K562 (cell line): Measurements from ENCODE around the gene KLHL29. TPM values are rescaled to one million over a fixed set of nuclear protein-coding genes. Genes with fewer than 3 reads are reported as not detected.

ENCODE experiments used
- EP300 ChIP-seq: IDR thresholded peaks from 2 replicates; pipeline ENCODE4 v1.6.1; 2012; ENCODE audit warnings: low read length, improper control_type of control experiment
- HNRNPK ChIP-seq: fragments of 200-400 bp; formaldehyde crosslinking; IDR thresholded peaks from one replicate; pipeline ENCODE4 v1.6.1; 2018; ENCODE audit warnings: mild to moderate bottlenecking, low read depth, low read length; ENCODE audit not compliant: poor library complexity, severe bottlenecking
- NEUROD1 ChIP-seq: fragments of 150-350 bp; IDR thresholded peaks from 2 replicates; pipeline ENCODE4 v1.6.1; 2014; ENCODE audit warnings: borderline replicate concordance, low read length, low read depth; ENCODE audit not compliant: partially characterized antibody
- ZBTB12 ChIP-seq: fragments of 250-450 bp; sonication (Bioruptor Pico); IDR thresholded peaks from 2 replicates; pipeline ENCODE4 v1.4.0; 2020
- ZNF280A ChIP-seq: fragments of 450-650 bp; IDR thresholded peaks from 2 replicates; pipeline ENCODE4 v1.6.1; 2018; ENCODE audit warnings: mild to moderate bottlenecking, low read depth; ENCODE audit not compliant: partially characterized antibody
- ZNF398 ChIP-seq: fragments of 250-450 bp; sonication (Bioruptor Pico); IDR thresholded peaks from 2 replicates; pipeline ENCODE4 v1.8.0; 2021; ENCODE audit warnings: moderate library complexity, mild to moderate bottlenecking, inconsistent platforms
- polyA plus RNA-seq, 8 experiments: library from polyadenylated mRNA; depleted of rRNA in 4 of 8; stranded (reverse) in 5 of 8; unstranded in 3 of 8; fragments of >200 nt; fragmentation: Nextera tagmentation in 2 of 8; fragmentation: Illumina TruSeq in 1 of 8; extraction: Ambion mirVana in 2 of 8; extraction: Trizol in 1 of 8; gene quantifications; 2 replicates each; pipeline versions ENCODE4 v1.2.1 to v1.2.3, GENCODE V29; 2011 to 2014; ENCODE audit warnings: inconsistent platforms in 1 of 8, missing spikeins in 1 of 8
- total RNA-seq, 7 experiments: library from RNA; depleted of rRNA in 6 of 7; stranded (reverse); fragments of >200 nt in 6 of 7; fragmentation: Illumina TruSeq in 2 of 7; extraction: Trizol in 2 of 7; gene quantifications; 2 replicates each; pipeline versions ENCODE4 v1.2.1 to v1.2.3, GENCODE V29; 2011 to 2021; ENCODE audit warnings: low replicate concordance in 1 of 7

Gene KLHL29
- total and polyA plus RNA-seq, 9 of the 15 experiments (the other 6 are each of a cell fraction or from before 2014, with no cell fraction given) = 0.03 to 0.31 (median 0.08) TPM; not detected in 1

- no peak for TF ChIP-seq ZNF280A
- TF ChIP-seq HNRNPK = no peak
- no peak for TF ChIP-seq ZBTB12 (CRISPR knock-in tag)
- TF ChIP-seq ZNF398 (CRISPR knock-in tag) = no peak
- no peak for TF ChIP-seq EP300
- TF ChIP-seq NEUROD1 = no peak
Observed at GRCh38 chr2:23366720-23367119, 18.3 kb upstream of the KLHL29 start (continued).
